ENCODE data around the gene FKBP14. TPM values are rescaled to one million over a fixed set of nuclear protein-coding genes. Genes with fewer than 3 reads are reported as not detected.
"Not testable (repeated sequence)": the region's sequence is repeated elsewhere in the genome, so short reads cannot be mapped to it uniquely, and the experiment has no call there.

The FKBP14 gene
- total and polyA plus RNA-seq, 2 donors from 2014 or later, result 3.2 to 15.4 TPM

DNA sequence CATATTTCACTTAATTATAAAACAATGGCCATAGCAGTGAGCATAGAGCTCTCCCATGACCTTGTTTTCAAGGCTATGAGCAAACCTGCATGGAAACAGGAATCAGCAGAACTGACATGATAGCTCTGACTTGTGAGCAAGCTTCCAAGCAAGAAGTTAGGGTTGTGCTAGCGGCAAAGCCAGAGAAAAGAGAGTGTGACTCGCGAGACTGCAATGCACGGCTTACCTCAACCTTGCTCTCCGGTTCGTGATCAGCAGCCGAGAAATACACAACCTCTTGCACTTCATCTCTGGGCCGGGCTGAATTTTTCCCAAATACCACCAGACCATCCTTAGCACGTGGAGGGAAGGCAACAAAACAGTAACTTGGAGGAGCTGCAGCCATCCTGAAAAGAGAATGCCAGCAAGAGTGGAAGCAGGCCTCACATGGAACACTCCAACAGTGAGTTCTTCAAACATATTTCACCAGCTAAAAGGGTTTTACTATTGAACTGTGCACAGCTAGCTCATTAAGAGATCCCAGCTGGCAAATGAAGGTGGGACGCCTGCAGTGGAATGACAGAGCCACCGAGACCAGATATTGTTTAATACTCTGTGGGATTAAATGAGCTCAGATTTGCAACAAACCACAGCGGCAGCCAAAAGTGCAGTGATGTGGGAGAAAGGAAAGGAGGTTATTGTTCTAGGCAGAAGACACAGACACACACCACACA is 57.7 kb downstream of the FKBP14 start:
- H3K4me1 ChIP-seq (ENCODE audit: control insufficient read depth in 2 of 3, insufficient read depth in 2 of 3, low read depth in 1 of 3, low read length in 3 of 3), result no peaks in the 10 kb centered on the region
- H3K9ac ChIP-seq (ENCODE audit: low read length in 3 of 3), result no peak overlapping the region
- H3K27me3 ChIP-seq (ENCODE audit: control insufficient read depth, insufficient read depth, low read length), result no peaks in the 10 kb centered on the region
- peaks cover 0 to 2% (median 0%) of the 10 kb centered on the region in 3 donors for H3K36me3 ChIP-seq (ENCODE audit: control insufficient read depth in 2 of 3, insufficient read depth in 3 of 3, low read length in 3 of 3)
- no peaks in the 10 kb centered on the region for H3K9me3 ChIP-seq (ENCODE audit: control insufficient read depth in 2 of 3, insufficient read depth in 1 of 3, low read length in 3 of 3)
- no peak for DNase-seq
- no peak for FAIRE-seq
- intact Hi-C loops (cut with DNase I), result no loop called here
- no peak overlapping the region for H3K27ac ChIP-seq (ENCODE audit: low read depth in 2 of 2, low read length in 2 of 2)
- no peak overlapping the region for H3K4me3 ChIP-seq (ENCODE audit: low read length in 3 of 3)
- TF ChIP-seq, protein P1, sequence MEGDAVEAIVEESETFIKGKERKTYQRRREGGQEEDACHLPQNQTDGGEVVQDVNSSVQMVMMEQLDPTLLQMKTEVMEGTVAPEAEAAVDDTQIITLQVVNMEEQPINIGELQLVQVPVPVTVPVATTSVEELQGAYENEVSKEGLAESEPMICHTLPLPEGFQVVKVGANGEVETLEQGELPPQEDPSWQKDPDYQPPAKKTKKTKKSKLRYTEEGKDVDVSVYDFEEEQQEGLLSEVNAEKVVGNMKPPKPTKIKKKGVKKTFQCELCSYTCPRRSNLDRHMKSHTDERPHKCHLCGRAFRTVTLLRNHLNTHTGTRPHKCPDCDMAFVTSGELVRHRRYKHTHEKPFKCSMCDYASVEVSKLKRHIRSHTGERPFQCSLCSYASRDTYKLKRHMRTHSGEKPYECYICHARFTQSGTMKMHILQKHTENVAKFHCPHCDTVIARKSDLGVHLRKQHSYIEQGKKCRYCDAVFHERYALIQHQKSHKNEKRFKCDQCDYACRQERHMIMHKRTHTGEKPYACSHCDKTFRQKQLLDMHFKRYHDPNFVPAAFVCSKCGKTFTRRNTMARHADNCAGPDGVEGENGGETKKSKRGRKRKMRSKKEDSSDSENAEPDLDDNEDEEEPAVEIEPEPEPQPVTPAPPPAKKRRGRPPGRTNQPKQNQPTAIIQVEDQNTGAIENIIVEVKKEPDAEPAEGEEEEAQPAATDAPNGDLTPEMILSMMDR (IDR thresholded peaks at IDR 0.05; ENCODE audit: borderline replicate concordance, extremely low read depth, insufficient read depth), result no peak

DNA sequence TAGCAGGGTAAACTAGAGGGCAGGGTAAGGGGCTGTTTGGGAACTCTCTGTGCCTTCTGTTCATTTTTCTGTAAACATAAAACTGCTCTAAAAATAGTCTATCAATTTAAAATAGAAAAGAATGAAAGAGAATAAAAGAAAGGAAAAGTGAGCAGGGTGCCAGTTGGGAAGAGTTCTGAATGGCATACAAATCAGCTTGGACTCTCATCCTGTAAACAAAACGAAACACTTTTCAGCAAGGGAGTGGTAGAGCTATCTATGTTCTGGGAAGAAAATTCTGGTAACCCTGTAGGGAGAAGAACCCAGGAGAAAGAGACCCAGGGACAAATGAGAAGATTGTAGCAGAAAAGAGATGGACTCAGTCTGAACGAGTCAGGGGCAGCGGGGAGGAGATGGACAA is 61.5 kb downstream of the FKBP14 start:
- H3K9ac ChIP-seq (ENCODE audit: low read length in 3 of 3), result no peak overlapping the region
- no peak overlapping the region for H3K27ac ChIP-seq (ENCODE audit: low read depth in 2 of 2, low read length in 2 of 2)
- intact Hi-C loops (cut with DNase I), result no loop called here
- TF ChIP-seq, protein P1 (IDR thresholded peaks at IDR 0.05; ENCODE audit: borderline replicate concordance, extremely low read depth, insufficient read depth), result no peak
- no peaks in the 10 kb centered on the region for H3K27me3 ChIP-seq (ENCODE audit: control insufficient read depth, insufficient read depth, low read length)
- H3K4me1 ChIP-seq (ENCODE audit: control insufficient read depth in 2 of 3, insufficient read depth in 2 of 3, low read depth in 1 of 3, low read length in 3 of 3), result no peaks in the 10 kb centered on the region
- no peak overlapping the region for H3K4me3 ChIP-seq (ENCODE audit: low read length in 3 of 3)
- H3K9me3 ChIP-seq (ENCODE audit: control insufficient read depth in 2 of 3, insufficient read depth in 1 of 3, low read length in 3 of 3), result no peaks in the 10 kb centered on the region
- no peak for DNase-seq
- peaks cover 0 to 2% (median 0%) of the 10 kb centered on the region in 3 donors for H3K36me3 ChIP-seq (ENCODE audit: control insufficient read depth in 2 of 3, insufficient read depth in 3 of 3, low read length in 3 of 3)
- FAIRE-seq, result no peak

DNA sequence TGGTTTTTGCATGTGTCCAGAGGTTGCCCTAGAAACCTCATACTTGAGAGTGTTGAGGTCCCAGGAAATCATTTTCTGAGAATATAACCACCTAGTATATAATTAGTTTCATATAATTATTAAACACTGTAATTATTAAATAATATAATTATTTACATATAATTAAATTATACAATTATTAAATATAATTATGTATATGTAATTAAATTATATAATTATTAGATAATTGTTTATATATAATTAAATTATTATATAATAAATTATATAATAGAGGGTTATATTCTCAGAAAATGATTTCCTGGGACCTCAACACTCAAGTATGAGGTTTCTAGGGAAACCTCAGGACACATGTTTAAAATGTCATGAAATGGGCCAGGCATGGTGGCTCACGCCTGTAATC is 64.5 kb downstream of the FKBP14 start:
- H3K4me1 ChIP-seq (ENCODE audit: control insufficient read depth in 2 of 3, insufficient read depth in 2 of 3, low read depth in 1 of 3, low read length in 3 of 3), result no peaks in the 10 kb centered on the region
- no peaks in the 10 kb centered on the region for H3K9me3 ChIP-seq (ENCODE audit: control insufficient read depth in 2 of 3, insufficient read depth in 1 of 3, low read length in 3 of 3)
- DNase-seq (no peak), FAIRE-seq (peak; percentile 79)
- no peak overlapping the region for H3K27ac ChIP-seq (ENCODE audit: low read depth in 2 of 2, low read length in 2 of 2)
- TF ChIP-seq, protein P1 (IDR thresholded peaks at IDR 0.05; ENCODE audit: borderline replicate concordance, extremely low read depth, insufficient read depth), result no peak
- H3K36me3 ChIP-seq (ENCODE audit: control insufficient read depth in 2 of 3, insufficient read depth in 3 of 3, low read length in 3 of 3), result no peaks in the 10 kb centered on the region
- H3K27me3 ChIP-seq (ENCODE audit: control insufficient read depth, insufficient read depth, low read length), result no peaks in the 10 kb centered on the region
- no peak overlapping the region for H3K9ac ChIP-seq (ENCODE audit: low read length in 3 of 3)
- H3K4me3 ChIP-seq (ENCODE audit: low read length in 3 of 3), result no peak overlapping the region
- intact Hi-C loops (cut with DNase I), result no loop called here

DNA sequence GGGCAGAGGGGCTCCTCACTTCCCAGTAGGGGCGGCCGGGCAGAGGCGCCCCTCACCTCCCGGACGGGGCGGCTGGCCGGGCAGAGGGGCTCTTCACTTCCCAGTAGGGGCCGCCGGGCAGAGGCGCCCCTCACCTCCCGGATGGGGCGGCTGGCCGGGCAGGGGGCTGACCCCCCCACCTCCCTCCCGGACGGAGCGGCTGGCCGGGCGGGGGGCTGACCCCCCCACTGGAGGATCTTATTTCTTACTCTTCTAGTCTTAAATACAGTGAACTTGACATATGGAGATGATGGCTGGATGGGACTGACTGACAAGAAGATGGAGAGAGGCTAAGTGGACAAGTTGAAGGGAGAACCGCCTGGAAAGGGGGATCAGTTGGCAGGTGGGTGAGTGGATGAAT is 64.9 kb downstream of the FKBP14 start:
- H3K27ac ChIP-seq (ENCODE audit: low read depth in 2 of 2, low read length in 2 of 2); intact Hi-C loops (cut with DNase I); H3K4me1 ChIP-seq (ENCODE audit: control insufficient read depth in 2 of 3, insufficient read depth in 2 of 3, low read depth in 1 of 3, low read length in 3 of 3): not testable (repeated sequence)

More for the DNA sequence above, 64.9 kb downstream of the FKBP14 start:
- FAIRE-seq; H3K4me3 ChIP-seq (ENCODE audit: low read length in 3 of 3); DNase-seq; H3K9ac ChIP-seq (ENCODE audit: low read length in 3 of 3); H3K9me3 ChIP-seq (ENCODE audit: control insufficient read depth in 2 of 3, insufficient read depth in 1 of 3, low read length in 3 of 3); H3K27me3 ChIP-seq (ENCODE audit: control insufficient read depth, insufficient read depth, low read length); H3K36me3 ChIP-seq (ENCODE audit: control insufficient read depth in 2 of 3, insufficient read depth in 3 of 3, low read length in 3 of 3): not testable (repeated sequence)

Other genes with a start within 250 kb of the FKBP14 start
- 4.5 TPM for gene WIPF3, start 220.2 kb downstream of the FKBP14 start, total RNA-seq
- gene WIPF3, start 220.2 kb downstream of the FKBP14 start, polyA plus RNA-seq (ENCODE audit: insufficient read depth, low read depth, low replicate concordance), result 3.8 TPM
- 85.6 TPM for gene SCRN1, start 36.9 kb downstream of the FKBP14 start, total RNA-seq
- 22.2 TPM for gene SCRN1, start 36.9 kb downstream of the FKBP14 start, polyA plus RNA-seq (ENCODE audit: insufficient read depth, low read depth, low replicate concordance)
- 8.5 TPM for gene PLEKHA8, start 1.7 kb upstream of the FKBP14 start, total RNA-seq
- gene PLEKHA8, start 1.7 kb upstream of the FKBP14 start, polyA plus RNA-seq (ENCODE audit: insufficient read depth, low read depth, low replicate concordance), result 4.8 TPM
- 80.1 TPM for gene MTURN, start 108.3 kb upstream of the FKBP14 start, total RNA-seq
- 54.7 TPM for gene MTURN, start 108.3 kb upstream of the FKBP14 start, polyA plus RNA-seq (ENCODE audit: insufficient read depth, low read depth, low replicate concordance)